HUES6 (cell line): ENCODE data around the gene CYS1.

Experiments
- H3K27ac ChIP-seq: 2 replicates; pipeline ENCODE4 v1.7.0; 2013; ENCODE audit warnings: low read depth, mild to moderate bottlenecking, low read length, inconsistent platforms
- H3K27me3 ChIP-seq: 2 replicates; pipeline ENCODE4 v1.6.1; 2013; ENCODE audit warnings: low read length; ENCODE audit not compliant: control insufficient read depth, insufficient read depth
- H3K36me3 ChIP-seq: 2 replicates; pipeline ENCODE4 v1.6.1; 2013; ENCODE audit warnings: low read length; ENCODE audit not compliant: control insufficient read depth, insufficient read depth
- H3K4me1 ChIP-seq: 2 replicates; pipeline ENCODE4 v1.6.1; 2013; ENCODE audit warnings: low read length; ENCODE audit not compliant: control insufficient read depth, insufficient read depth
- H3K4me3 ChIP-seq: 2 replicates; pipeline ENCODE4 v1.5.1; 2013; ENCODE audit warnings: low read depth, low read length
- H3K9ac ChIP-seq: one replicate; pipeline ENCODE4 v1.6.1; 2013; ENCODE audit warnings: mild to moderate bottlenecking, low read length
- H3K9me3 ChIP-seq: 2 replicates; pipeline ENCODE4 v1.6.1; 2013; ENCODE audit warnings: low read depth, low read length; ENCODE audit not compliant: control insufficient read depth, insufficient read depth

The CYS1 gene

GRCh38 chr2:10071595-10071994 is 8.6 kb downstream of the CYS1 start:
- no peak overlapping the region for H3K9ac ChIP-seq
- H3K36me3 ChIP-seq = no peaks in the 10 kb centered on the region
- H3K9me3 ChIP-seq = no peaks in the 10 kb centered on the region
- H3K4me1 ChIP-seq = peaks cover 16% of the 10 kb centered on the region
- no peak overlapping the region for H3K4me3 ChIP-seq
- peaks cover 11% of the 10 kb centered on the region for H3K27me3 ChIP-seq
- no peak overlapping the region for H3K27ac ChIP-seq

GRCh38 chr2:10071176-10071575 is 9.0 kb downstream of the CYS1 start:
- H3K9ac ChIP-seq = no peak overlapping the region
- H3K27me3 ChIP-seq = peaks cover 7% of the 10 kb centered on the region; the same call in 1 of the 2 replicates
- no peaks in the 10 kb centered on the region for H3K36me3 ChIP-seq
- H3K27ac ChIP-seq = no peak overlapping the region
- no peak overlapping the region for H3K4me3 ChIP-seq
- H3K9me3 ChIP-seq = no peaks in the 10 kb centered on the region
- peaks cover 16% of the 10 kb centered on the region for H3K4me1 ChIP-seq

GRCh38 chr2:10067881-10068280 is 12.3 kb downstream of the CYS1 start:
- no peaks in the 10 kb centered on the region for H3K27me3 ChIP-seq
- H3K9ac ChIP-seq = no peak overlapping the region
- H3K36me3 ChIP-seq = no peaks in the 10 kb centered on the region
- no peak overlapping the region for H3K4me3 ChIP-seq
- H3K9me3 ChIP-seq = no peaks in the 10 kb centered on the region
- peaks cover 10% of the 10 kb centered on the region for H3K4me1 ChIP-seq
- H3K27ac ChIP-seq = no peak overlapping the region

- no peak overlapping the region for H3K4me3 ChIP-seq
- no peaks in the 10 kb centered on the region for H3K27me3 ChIP-seq
- no peak overlapping the region for H3K27ac ChIP-seq
- H3K36me3 ChIP-seq = no peaks in the 10 kb centered on the region
- no peak overlapping the region for H3K9ac ChIP-seq
- no peaks in the 10 kb centered on the region for H3K9me3 ChIP-seq
- H3K4me1 ChIP-seq = peaks cover 9% of the 10 kb centered on the region
Observed at GRCh38 chr2:10067330-10067729, 12.9 kb downstream of the CYS1 start.

- no peaks in the 10 kb centered on the region for H3K27me3 ChIP-seq
- no peaks in the 10 kb centered on the region for H3K36me3 ChIP-seq
- peaks cover 11% of the 10 kb centered on the region for H3K4me1 ChIP-seq
- H3K9me3 ChIP-seq = no peaks in the 10 kb centered on the region
- H3K9ac ChIP-seq = no peak overlapping the region
- no peak overlapping the region for H3K4me3 ChIP-seq
- no peak overlapping the region for H3K27ac ChIP-seq
Observed at GRCh38 chr2:10065773-10066055, 14.5 kb downstream of the CYS1 start.

- no peaks in the 10 kb centered on the region for H3K36me3 ChIP-seq
- peaks cover 11% of the 10 kb centered on the region for H3K4me1 ChIP-seq
- H3K9me3 ChIP-seq = no peaks in the 10 kb centered on the region
- no peaks in the 10 kb centered on the region for H3K27me3 ChIP-seq
- H3K27ac ChIP-seq = no peak overlapping the region
- H3K9ac ChIP-seq = no peak overlapping the region
- no peak overlapping the region for H3K4me3 ChIP-seq
Observed at GRCh38 chr2:10064932-10065772, 15.1 kb downstream of the CYS1 start.

GRCh38 chr2:10063566-10063965 is 16.6 kb downstream of the CYS1 start:
- Histone ChIP-seq H3K4me1 (peaks cover 12% of the 10 kb centered on the region), H3K27ac (no peak overlapping the region), H3K9me3 (no peaks in the 10 kb centered on the region), H3K9ac (no peak overlapping the region), H3K4me3 (no peak overlapping the region), H3K27me3 (no peaks in the 10 kb centered on the region), H3K36me3 (no peaks in the 10 kb centered on the region)

GRCh38 chr2:10062931-10063365 is 17.3 kb downstream of the CYS1 start:
- H3K9me3 ChIP-seq = no peaks in the 10 kb centered on the region
- no peaks in the 10 kb centered on the region for H3K27me3 ChIP-seq
- H3K27ac ChIP-seq = no peak overlapping the region
- H3K4me1 ChIP-seq = peaks cover 18% of the 10 kb centered on the region
- H3K4me3 ChIP-seq = no peak overlapping the region
- no peaks in the 10 kb centered on the region for H3K36me3 ChIP-seq
- no peak overlapping the region for H3K9ac ChIP-seq

GRCh38 chr2:10061221-10061925 is 18.8 kb downstream of the CYS1 start:
- H3K27me3 ChIP-seq = no peaks in the 10 kb centered on the region
- H3K9me3 ChIP-seq = no peaks in the 10 kb centered on the region
- no peak overlapping the region for H3K9ac ChIP-seq
- H3K27ac ChIP-seq = no peak overlapping the region
- peaks cover 29% of the 10 kb centered on the region for H3K4me1 ChIP-seq
- no peak overlapping the region for H3K4me3 ChIP-seq
- no peaks in the 10 kb centered on the region for H3K36me3 ChIP-seq

- no peaks in the 10 kb centered on the region for H3K27me3 ChIP-seq
- H3K4me3 ChIP-seq = no peak overlapping the region
- no peak overlapping the region for H3K27ac ChIP-seq
- H3K36me3 ChIP-seq = no peaks in the 10 kb centered on the region
- H3K9me3 ChIP-seq = no peaks in the 10 kb centered on the region
- H3K9ac ChIP-seq = no peak overlapping the region
- peaks cover 22% of the 10 kb centered on the region for H3K4me1 ChIP-seq
Observed at GRCh38 chr2:10059552-10060335, 20.5 kb downstream of the CYS1 start.

- no peak overlapping the region for H3K4me3 ChIP-seq
- H3K9ac ChIP-seq = no peak overlapping the region
- H3K27me3 ChIP-seq = no peaks in the 10 kb centered on the region
- no peaks in the 10 kb centered on the region for H3K9me3 ChIP-seq
- no peak overlapping the region for H3K27ac ChIP-seq
- H3K36me3 ChIP-seq = peaks cover 3% of the 10 kb centered on the region; the same call in 1 of the 2 replicates
- peaks cover 22% of the 10 kb centered on the region for H3K4me1 ChIP-seq
Observed at GRCh38 chr2:10059016-10059351, 21.2 kb downstream of the CYS1 start.
